ENCODE measurements around the gene PVALEF.

The PVALEF gene

DNA sequence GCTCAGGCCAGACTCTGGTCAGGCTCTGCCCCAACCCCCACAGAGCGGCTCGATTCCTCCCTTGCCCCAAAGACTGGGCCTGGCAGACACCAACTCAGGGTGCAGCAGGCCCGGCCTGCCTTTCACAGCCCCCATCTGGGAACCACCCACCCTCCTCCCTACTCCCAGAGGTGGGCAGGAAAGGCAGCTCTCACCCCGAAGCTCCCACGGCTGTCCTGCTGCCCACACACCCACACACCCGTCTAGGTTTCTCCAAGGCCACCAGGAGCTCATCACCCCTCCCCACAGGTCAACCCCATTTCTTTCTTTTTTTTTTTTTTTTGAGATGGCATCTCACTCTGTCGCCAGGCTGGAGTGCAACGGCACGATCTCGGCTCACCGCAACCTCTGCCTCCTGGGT, 53.7 kb downstream of the PVALEF start:
- Histone ChIP-seq H3K79me2 (ENCODE audit: low read length) (peaks cover 13% of the 10 kb centered on the region; the same call in 1 of the 2 replicates), H3K9me2 (replicated peaks; ENCODE audit: insufficient read depth, low read length) (no peaks in the 10 kb centered on the region), H3K9ac (ENCODE audit: low read length) (no peak overlapping the region), H3K4me2 (ENCODE audit: low read depth, low read length) (no peak overlapping the region), H3K4me1 (ENCODE audit: low read length) (peaks cover 14% of the 10 kb centered on the region), H3K36me3 (replicated peaks; ENCODE audit: insufficient read depth, low read length) (no peaks in the 10 kb centered on the region), H3K27ac (ENCODE audit: low read length) (no peak overlapping the region), H3K4me3 (ENCODE audit: low read length) (no peak overlapping the region), H3F3A (ENCODE audit: insufficient read depth, low read length) (no peaks in the 10 kb centered on the region), H3K9me3 (replicated peaks; ENCODE audit: insufficient read depth, low read length) (no peaks in the 10 kb centered on the region), H3K27me3 (replicated peaks; ENCODE audit: insufficient read depth, low read length) (peaks cover 6% of the 10 kb centered on the region; the same call in 1 of the 2 replicates), H4K20me1 (ENCODE audit: insufficient read depth, low read length) (no peaks in the 10 kb centered on the region), H2AFZ (ENCODE audit: low read length) (no peak overlapping the region)
- no peak for DNase-seq
- no peak for TF ChIP-seq EZH2 (optimal IDR thresholded peaks at IDR 0.05; ENCODE audit: low read depth, low read length)
- TF ChIP-seq, protein P1, sequence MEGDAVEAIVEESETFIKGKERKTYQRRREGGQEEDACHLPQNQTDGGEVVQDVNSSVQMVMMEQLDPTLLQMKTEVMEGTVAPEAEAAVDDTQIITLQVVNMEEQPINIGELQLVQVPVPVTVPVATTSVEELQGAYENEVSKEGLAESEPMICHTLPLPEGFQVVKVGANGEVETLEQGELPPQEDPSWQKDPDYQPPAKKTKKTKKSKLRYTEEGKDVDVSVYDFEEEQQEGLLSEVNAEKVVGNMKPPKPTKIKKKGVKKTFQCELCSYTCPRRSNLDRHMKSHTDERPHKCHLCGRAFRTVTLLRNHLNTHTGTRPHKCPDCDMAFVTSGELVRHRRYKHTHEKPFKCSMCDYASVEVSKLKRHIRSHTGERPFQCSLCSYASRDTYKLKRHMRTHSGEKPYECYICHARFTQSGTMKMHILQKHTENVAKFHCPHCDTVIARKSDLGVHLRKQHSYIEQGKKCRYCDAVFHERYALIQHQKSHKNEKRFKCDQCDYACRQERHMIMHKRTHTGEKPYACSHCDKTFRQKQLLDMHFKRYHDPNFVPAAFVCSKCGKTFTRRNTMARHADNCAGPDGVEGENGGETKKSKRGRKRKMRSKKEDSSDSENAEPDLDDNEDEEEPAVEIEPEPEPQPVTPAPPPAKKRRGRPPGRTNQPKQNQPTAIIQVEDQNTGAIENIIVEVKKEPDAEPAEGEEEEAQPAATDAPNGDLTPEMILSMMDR (IDR thresholded peaks at IDR 0.05; ENCODE audit: low read length) = no peak
- TF ChIP-seq EZH2phosphoT487 (IDR thresholded peaks at IDR 0.05; ENCODE audit: low read length) = no peak

- Histone ChIP-seq H3K4me1 (ENCODE audit: low read length) (peaks cover 14% of the 10 kb centered on the region), H3K27me3 (replicated peaks; ENCODE audit: insufficient read depth, low read length) (peaks cover 8% of the 10 kb centered on the region; the same call in 1 of the 2 replicates), H3K27ac (ENCODE audit: low read length) (no peak overlapping the region), H3K9me2 (replicated peaks; ENCODE audit: insufficient read depth, low read length) (no peaks in the 10 kb centered on the region), H3F3A (ENCODE audit: insufficient read depth, low read length) (no peaks in the 10 kb centered on the region), H3K9me3 (replicated peaks; ENCODE audit: insufficient read depth, low read length) (no peaks in the 10 kb centered on the region), H3K4me3 (ENCODE audit: low read length) (no peak overlapping the region), H4K20me1 (ENCODE audit: insufficient read depth, low read length) (no peaks in the 10 kb centered on the region), H3K9ac (ENCODE audit: low read length) (no peak overlapping the region), H2AFZ (ENCODE audit: low read length) (no peak overlapping the region), H3K4me2 (ENCODE audit: low read depth, low read length) (no peak overlapping the region), H3K36me3 (replicated peaks; ENCODE audit: insufficient read depth, low read length) (no peaks in the 10 kb centered on the region), H3K79me2 (ENCODE audit: low read length) (peaks cover 13% of the 10 kb centered on the region; the same call in 1 of the 2 replicates)
- no peak for DNase-seq
- TF ChIP-seq EZH2 (optimal IDR thresholded peaks at IDR 0.05; ENCODE audit: low read depth, low read length) = no peak
- no peak for TF ChIP-seq EZH2phosphoT487 (IDR thresholded peaks at IDR 0.05; ENCODE audit: low read length)
- TF ChIP-seq, protein P1 (IDR thresholded peaks at IDR 0.05; ENCODE audit: low read length) = no peak
Measured at GRCh38 chr17:81219476-81220180, 54.3 kb downstream of the PVALEF start.

GRCh38 chr17:81221371-81221841, 56.1 kb downstream of the PVALEF start:
- Histone ChIP-seq H2AFZ (ENCODE audit: low read length) (no peak overlapping the region), H4K20me1 (ENCODE audit: insufficient read depth, low read length) (no peaks in the 10 kb centered on the region), H3K4me2 (ENCODE audit: low read depth, low read length) (peak overlapping the region; percentile 95; the same call in 1 of the 2 replicates), H3K4me3 (ENCODE audit: low read length) (peak overlapping the region; percentile 97; the same call in 1 of the 2 replicates), H3K27me3 (replicated peaks; ENCODE audit: insufficient read depth, low read length) (peaks cover 17% of the 10 kb centered on the region; the same call in 1 of the 2 replicates), H3K36me3 (replicated peaks; ENCODE audit: insufficient read depth, low read length) (no peaks in the 10 kb centered on the region), H3K9me2 (replicated peaks; ENCODE audit: insufficient read depth, low read length) (no peaks in the 10 kb centered on the region), H3F3A (ENCODE audit: insufficient read depth, low read length) (no peaks in the 10 kb centered on the region), H3K4me1 (ENCODE audit: low read length) (peaks cover 14% of the 10 kb centered on the region), H3K9ac (ENCODE audit: low read length) (no peak overlapping the region), H3K27ac (ENCODE audit: low read length) (no peak overlapping the region), H3K79me2 (ENCODE audit: low read length) (peaks cover 13% of the 10 kb centered on the region; the same call in 1 of the 2 replicates), H3K9me3 (replicated peaks; ENCODE audit: insufficient read depth, low read length) (no peaks in the 10 kb centered on the region)
- DNase-seq = no peak
- TF ChIP-seq, protein P1 (IDR thresholded peaks at IDR 0.05; ENCODE audit: low read length) = no peak
- no peak for TF ChIP-seq EZH2phosphoT487 (IDR thresholded peaks at IDR 0.05; ENCODE audit: low read length)
- TF ChIP-seq EZH2 (optimal IDR thresholded peaks at IDR 0.05; ENCODE audit: low read depth, low read length) = no peak

Data from MM.1S (cell line).